Stimulated activated CD4-positive, alpha-beta T cell treated with anti-CD3 and anti-CD28 coated beads, TNF-alpha, amount 100 ng/mL, for 24 hours (primary cell): ENCODE results near the gene COL4A3.

ENCODE experiments used
- DNase-seq, 3 experiments: peaks; one replicate each; pipeline ENCODE4 v3.0.0-alpha.2; 2020; ENCODE audit warnings: low read depth in 3 of 3

The COL4A3 gene

DNA sequence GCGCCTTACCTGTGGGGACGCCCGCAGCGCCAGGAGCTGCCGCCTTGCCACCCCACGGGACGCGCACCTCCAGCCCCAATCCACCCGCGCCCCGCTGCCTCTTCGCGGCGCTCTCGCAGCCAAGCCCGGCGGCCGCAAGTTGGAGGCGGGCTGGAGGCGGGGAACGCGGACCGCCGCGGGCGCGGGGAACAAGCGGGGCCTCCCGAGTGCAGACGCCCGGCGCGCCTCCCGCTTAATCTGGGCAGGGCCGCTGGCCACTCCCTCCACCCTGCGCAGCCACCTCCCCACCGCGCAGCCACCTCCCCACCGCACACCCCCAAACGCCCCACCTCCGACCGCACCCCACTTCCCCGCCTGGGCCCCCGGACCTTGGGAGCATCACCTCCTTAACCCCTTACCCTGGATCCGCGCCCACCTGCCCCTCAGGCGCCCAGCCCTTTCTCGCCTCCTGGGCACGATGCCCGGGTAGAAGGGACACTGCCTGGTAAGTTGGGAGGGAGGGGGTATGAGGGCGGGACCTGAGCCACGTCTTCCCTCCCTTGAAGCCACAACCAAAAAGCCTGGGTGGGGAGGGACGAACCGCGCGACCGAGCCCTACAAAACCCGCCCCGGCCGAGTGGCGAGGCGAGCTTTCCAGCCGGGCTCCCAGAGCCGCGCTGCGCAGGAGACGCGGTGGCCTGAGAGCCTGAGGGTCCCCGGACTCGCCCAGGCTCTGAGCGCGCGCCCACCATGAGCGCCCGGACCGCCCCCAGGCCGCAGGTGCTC, at the start of gene COL4A3, which contains the start of gene COL4A4:
Gene COL4A3 (plus strand): TSS at position 627 of the 765 bp plus-strand sequence. CDS start 103 bp downstream, at position 730.
Gene COL4A4 (minus strand): TSS at position 208 of the 765 bp plus-strand sequence. CDS start 16,722 bp downstream, outside the sequence.
- peak in 1 of 3 experiments; percentile 15 for DNase-seq

GRCh38 chr2:227115761-227116160, 48.7 kb upstream of the COL4A3 start:
- DNase-seq: no peak

GRCh38 chr2:227117027-227117426, 47.4 kb upstream of the COL4A3 start:
- DNase-seq: no peak

GRCh38 chr2:227117852-227118251, 46.6 kb upstream of the COL4A3 start:
- DNase-seq: no peak

GRCh38 chr2:227118353-227118752, 46.1 kb upstream of the COL4A3 start:
- no peak for DNase-seq

DNA sequence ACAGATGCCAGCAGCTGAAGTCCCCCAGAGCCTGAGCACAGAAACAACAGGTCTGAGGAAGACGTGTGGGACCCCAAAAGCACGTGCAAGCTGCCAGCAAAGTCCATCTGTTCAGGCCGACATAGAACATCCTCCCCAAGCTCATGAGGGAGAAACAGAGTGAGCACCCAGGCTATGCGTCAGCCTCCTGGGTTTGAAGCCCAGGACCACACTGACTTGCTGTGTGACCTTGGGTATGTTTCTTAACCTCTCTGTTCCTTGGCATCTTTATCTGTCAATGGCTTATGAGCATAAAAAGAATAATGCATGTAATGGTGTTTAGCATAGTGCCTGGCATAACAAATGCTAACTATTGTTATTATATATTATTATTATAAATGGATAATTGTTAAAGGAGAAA, 40.7 kb upstream of the COL4A3 start:
- no peak for DNase-seq

- DNase-seq: no peak
These were observed 39.6 kb upstream of the COL4A3 start for GRCh38 chr2:227124811-227125210.

GRCh38 chr2:227125506-227125905, 38.9 kb upstream of the COL4A3 start:
- DNase-seq: no peak

GRCh38 chr2:227127201-227127600, 37.2 kb upstream of the COL4A3 start:
- DNase-seq: no peak

DNA sequence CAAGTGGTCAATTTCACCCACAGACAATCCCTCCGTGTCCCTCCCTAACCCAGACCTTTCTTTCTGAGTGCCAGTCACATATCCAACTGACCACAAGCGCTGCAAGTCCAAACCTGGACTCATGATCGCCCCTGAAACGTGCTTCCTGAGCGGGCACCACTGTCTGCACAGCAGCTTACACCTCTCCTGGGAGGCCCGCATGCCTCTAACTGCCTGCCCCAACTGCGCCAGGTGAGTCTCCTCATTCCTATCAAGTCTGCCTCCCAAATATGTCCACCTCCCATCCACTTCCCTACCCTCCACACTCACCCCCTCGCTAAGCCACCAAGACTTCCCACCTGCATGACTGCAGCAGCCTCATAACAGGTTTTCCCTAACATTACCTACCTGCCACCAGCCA, 33.8 kb upstream of the COL4A3 start:
- no peak for DNase-seq

GRCh38 chr2:227132986-227133385, 31.4 kb upstream of the COL4A3 start:
- DNase-seq: no peak

GRCh38 chr2:227134591-227134990, 29.8 kb upstream of the COL4A3 start:
- no peak for DNase-seq

DNA sequence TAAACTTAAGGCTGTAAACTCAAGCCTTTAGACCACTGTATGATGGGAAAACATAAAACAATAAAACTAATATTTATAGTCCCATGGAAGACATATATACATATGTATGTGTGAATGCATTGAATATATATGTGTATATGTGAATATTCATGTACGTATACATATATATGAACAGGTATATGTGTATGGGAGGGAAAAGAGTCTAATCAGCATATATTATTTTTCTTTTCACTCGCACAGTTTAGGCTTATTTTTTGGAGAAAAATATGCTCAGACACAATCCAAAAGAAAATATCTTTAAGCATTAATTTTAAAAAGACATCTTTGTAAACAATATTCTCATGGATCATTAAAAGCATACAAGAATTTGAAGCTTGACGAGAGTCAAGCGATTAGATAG, 23.1 kb upstream of the COL4A3 start:
- DNase-seq: no peak

- DNase-seq: no peak
These were observed 20.5 kb upstream of the COL4A3 start for GRCh38 chr2:227143895-227144294.

- no peak for DNase-seq
These were observed 18.0 kb upstream of the COL4A3 start for GRCh38 chr2:227146456-227146855.

DNA sequence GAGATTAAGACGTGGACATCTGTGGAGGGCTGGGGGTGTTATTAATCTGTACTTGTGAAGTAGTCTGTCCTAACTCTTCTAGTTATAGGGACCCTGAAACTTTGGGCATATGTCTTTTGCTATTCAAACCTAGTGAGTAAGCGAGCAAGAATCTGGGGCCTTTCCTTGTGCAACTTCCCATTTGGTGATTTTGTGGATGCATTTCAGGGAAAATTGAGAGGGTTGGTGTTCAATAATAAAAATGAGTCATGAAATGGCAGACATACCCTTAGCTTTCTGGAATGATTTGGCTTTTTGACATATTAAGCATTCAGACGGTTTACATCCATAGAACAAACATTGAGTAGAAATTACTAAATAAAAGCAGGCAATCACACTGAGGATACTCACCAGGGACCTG, 17.4 kb upstream of the COL4A3 start:
- DNase-seq: no peak

GRCh38 chr2:227148106-227148505, 16.3 kb upstream of the COL4A3 start:
- DNase-seq: no peak

GRCh38 chr2:227150222-227150936, 14.0 kb upstream of the COL4A3 start:
- no peak for DNase-seq

- no peak for DNase-seq
These were observed 12.2 kb upstream of the COL4A3 start for GRCh38 chr2:227152093-227152766.

DNA sequence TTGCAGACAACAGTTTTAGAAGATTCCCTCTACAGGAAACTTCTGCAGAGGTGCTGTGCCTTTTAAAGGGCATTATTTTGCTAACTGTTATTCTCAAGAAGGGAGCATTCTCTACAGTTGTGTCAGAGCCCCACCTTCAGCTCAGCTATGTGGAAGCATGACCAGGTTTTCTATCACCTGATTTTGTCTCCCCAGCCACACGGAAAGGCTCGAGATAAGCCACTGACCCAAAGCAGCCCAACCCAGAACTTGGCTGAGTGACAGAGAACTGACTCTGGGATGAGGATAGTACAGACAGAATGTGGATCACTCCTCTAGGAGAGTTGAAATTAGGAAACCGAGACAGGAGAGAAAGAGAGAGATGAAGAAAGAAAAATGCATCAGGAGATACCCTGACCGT, 11.1 kb upstream of the COL4A3 start:
- DNase-seq: no peak

GRCh38 chr2:227153758-227154486, 10.5 kb upstream of the COL4A3 start:
- no peak for DNase-seq
